PC-9 (cell line): ENCODE measurements around the gene WNT8B.

Experiments
- CTCF ChIP-seq: fragments of 200-600 bp; sonication (generic); conservative IDR thresholded peaks from 2 replicates; pipeline ENCODE4 v1.6.1; 2017; ENCODE audit warnings: mixed run types, antibody characterized with exemption, mild to moderate bottlenecking, moderate library complexity
- EZH2 ChIP-seq: fragments of 200-600 bp; sonication (generic); IDR thresholded peaks from 2 replicates; pipeline ENCODE4 v1.8.0; 2017; ENCODE audit warnings: antibody characterized with exemption, low read depth

GRCh38 chr10:100485366-100485765 is 22.6 kb downstream of the WNT8B start:
- TF ChIP-seq CTCF (no peak), EZH2 (no peak)
